Caco-2 (cell line): ENCODE results near the gene FBXL20. TPM values are rescaled to one million over a fixed set of nuclear protein-coding genes. Genes with fewer than 3 reads are reported as not detected.
"Not testable (repeated sequence)": the region's sequence is repeated elsewhere in the genome, so short reads cannot be mapped to it uniquely, and the experiment has no call there.

Experiments used
- BruUV-seq: library from RNA; stranded (reverse); fragments of 400-500 nt; replicated peaks from 2 replicates; lab custom pipeline; 2021; lab: Mats Ljungman, UMichigan
- CTCF ChIA-PET: fragments of 300-600 bp; sonication (Branson Sonifier 250); formaldehyde crosslinking; loops from one replicate; lab custom pipeline; 2022; ENCODE audit warnings: antibody characterized with exemption; lab: Charles Lee
- POLR2A ChIA-PET: fragments of 300-600 bp; sonication (Branson Sonifier 250); formaldehyde crosslinking; loops from one replicate; lab custom pipeline; 2022; ENCODE audit warnings: antibody characterized with exemption; lab: Charles Lee
- DNase-seq, 2 experiments: peaks; one replicate each; pipeline versions ENCODE4 v3.0.0 to v3.0.0-alpha.2; 2020 to 2022
- H3K27me3 ChIP-seq: replicated peaks from 2 replicates; pipeline ENCODE4 v1.6.0; 2011; ENCODE audit warnings: low read length; ENCODE audit not compliant: control insufficient read depth, insufficient read depth
- H3K36me3 ChIP-seq: 2 replicates; pipeline ENCODE4 v1.5.1; 2011; ENCODE audit warnings: low read length; ENCODE audit not compliant: control insufficient read depth, insufficient read depth
- H3K4me1 ChIP-seq: fragments of 250-450 bp; sonication (Bioruptor Pico); 2 replicates; pipeline ENCODE4 v1.5.1; 2020; ENCODE audit warnings: mild to moderate bottlenecking
- H3K4me3 ChIP-seq: 2 replicates; pipeline ENCODE4 v1.5.1; 2011; ENCODE audit warnings: low read depth, mild to moderate bottlenecking, control low read depth, low read length
- H3K9me3 ChIP-seq: fragments of 250-450 bp; sonication (Bioruptor Pico); 2 replicates; pipeline ENCODE4 v1.5.1; 2020; ENCODE audit warnings: mild to moderate bottlenecking, moderate library complexity
- H3K27ac Mint-ChIP-seq: one replicate; pipeline ENCODE4 v1.8.0; 2022; ENCODE audit warnings: mixed read lengths; ENCODE audit not compliant: unreplicated experiment
- H3K27me3 Mint-ChIP-seq: one replicate; pipeline ENCODE4 v1.8.0; 2022; ENCODE audit warnings: mixed read lengths; ENCODE audit not compliant: insufficient read depth, unreplicated experiment
- H3K36me3 Mint-ChIP-seq: one replicate; pipeline ENCODE4 v1.8.0; 2022; ENCODE audit warnings: mild to moderate bottlenecking, mixed read lengths; ENCODE audit not compliant: insufficient read depth, unreplicated experiment
- H3K4me1 Mint-ChIP-seq: one replicate; pipeline ENCODE4 v1.8.0; 2022; ENCODE audit warnings: low read depth, mixed read lengths; ENCODE audit not compliant: unreplicated experiment
- H3K4me3 Mint-ChIP-seq: one replicate; pipeline ENCODE4 v1.8.0; 2022; ENCODE audit warnings: mild to moderate bottlenecking, moderate library complexity, mixed read lengths; ENCODE audit not compliant: unreplicated experiment
- H3K9me3 Mint-ChIP-seq: one replicate; pipeline ENCODE4 v1.8.0; 2022; ENCODE audit warnings: mixed read lengths; ENCODE audit not compliant: unreplicated experiment
- CTCF ChIP-seq, 2 experiments: fragments of 200-600 bp in 1 of 2; IDR thresholded peaks; 1 replicate in 1 of 2; 2 replicates in 1 of 2; pipeline versions ENCODE4 v1.5.1 to v1.8.0; 2011 to 2022; ENCODE audit warnings: antibody characterized with exemption in 1 of 2, control low read depth in 1 of 2, inconsistent platforms in 1 of 2, low read depth in 1 of 2, low read length in 1 of 2, mild to moderate bottlenecking in 1 of 2, moderate library complexity in 1 of 2; ENCODE audit not compliant: insufficient read depth in 1 of 2, severe bottlenecking in 1 of 2, unreplicated experiment in 1 of 2
- intact Hi-C: fragments of 100-400 bp; cut with micrococcal nuclease; formaldehyde crosslinking; loops from one replicate; pipeline ENCODE4 v1.10.0; 2022; ENCODE audit not compliant: unreplicated experiment
- total RNA-seq: library from RNA; stranded (reverse); gene quantifications from 2 replicates; pipeline ENCODE4 v1.2.3, GENCODE V29; 2022

Gene FBXL20
- total RNA-seq, 1 experiment from 2014 or later, result 12.6 TPM

DNA sequence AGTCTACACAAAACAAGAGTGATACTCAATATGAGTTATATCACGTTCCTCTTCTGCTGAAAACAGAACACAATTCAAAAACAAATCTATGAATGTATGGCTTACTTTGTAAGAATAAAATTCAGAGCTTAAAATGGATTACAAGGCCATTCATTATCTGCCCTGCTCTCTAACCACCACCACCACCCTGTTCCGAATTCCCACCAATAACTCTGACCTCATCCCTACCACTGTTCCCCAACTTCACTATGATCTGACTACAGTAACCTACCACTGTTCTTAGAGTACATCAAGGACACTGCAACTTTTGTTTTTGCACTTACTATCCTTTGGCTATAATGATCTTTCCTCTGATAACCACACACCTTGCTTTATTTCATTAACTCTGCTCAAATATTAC lies 21.3 kb downstream of the FBXL20 start:
- H3K36me3 ChIP-seq, result no peaks in the 10 kb centered on the region
- H3K9me3 ChIP-seq, result no peaks in the 10 kb centered on the region
- Mint-ChIP-seq H3K4me3 (no peak overlapping the region), H3K4me1 (no peaks in the 10 kb centered on the region), H3K27me3 (no peaks in the 10 kb centered on the region), H3K36me3 (no peaks in the 10 kb centered on the region), H3K27ac (no peak overlapping the region), H3K9me3 (no peaks in the 10 kb centered on the region)
- TF ChIP-seq CTCF (IDR thresholded peaks at IDR 0.05; ENCODE audit: insufficient read depth in 1 of 2, low read depth in 1 of 2, low read length in 1 of 2, severe bottlenecking in 1 of 2, unreplicated experiment in 1 of 2), result no peak
- ChIA-PET POLR2A (no interaction called here), CTCF (no interaction called here)
- no peaks in the 10 kb centered on the region for H3K27me3 ChIP-seq
- no TSS peak for BruUV-seq
- H3K4me3 ChIP-seq, result no peak overlapping the region
- no peaks in the 10 kb centered on the region for H3K4me1 ChIP-seq
- no peak for DNase-seq
- intact Hi-C loops, result no loop called here

DNA sequence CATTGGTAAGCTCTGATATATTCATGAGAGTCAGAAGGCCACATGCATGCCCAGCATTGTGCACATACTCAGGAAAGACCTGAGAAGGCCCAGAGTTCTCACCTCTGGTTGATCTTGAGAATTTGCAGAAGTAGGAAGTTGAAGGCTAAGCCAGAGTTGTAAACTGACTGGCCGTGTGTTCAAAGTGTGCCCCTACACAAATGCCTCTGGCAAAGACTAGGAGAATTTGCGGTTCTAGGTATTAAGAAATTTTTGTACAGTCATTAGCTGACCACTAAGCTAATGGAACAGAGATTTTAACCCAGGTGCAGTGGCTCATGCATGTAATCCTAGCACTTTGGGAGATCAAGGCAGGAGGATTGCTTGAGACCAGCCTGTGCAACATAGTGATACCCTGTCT lies 25.0 kb downstream of the FBXL20 start:
- CTCF ChIA-PET, result no interaction called here
- Mint-ChIP-seq H3K27ac (no peak overlapping the region), H3K4me3 (no peak overlapping the region), H3K36me3 (no peaks in the 10 kb centered on the region), H3K27me3 (no peaks in the 10 kb centered on the region), H3K9me3 (no peaks in the 10 kb centered on the region), H3K4me1 (no peaks in the 10 kb centered on the region)
- intact Hi-C loops, result no loop called here
- no peak overlapping the region for H3K4me3 ChIP-seq
- H3K27me3 ChIP-seq, result no peaks in the 10 kb centered on the region
- H3K4me1 ChIP-seq, result no peaks in the 10 kb centered on the region
- no peak for TF ChIP-seq CTCF (IDR thresholded peaks at IDR 0.05; ENCODE audit: insufficient read depth in 1 of 2, low read depth in 1 of 2, low read length in 1 of 2, severe bottlenecking in 1 of 2, unreplicated experiment in 1 of 2)
- DNase-seq, result no peak
- H3K36me3 ChIP-seq, result no peaks in the 10 kb centered on the region
- POLR2A ChIA-PET, result no interaction called here
- no TSS peak for BruUV-seq
- no peaks in the 10 kb centered on the region for H3K9me3 ChIP-seq

DNA sequence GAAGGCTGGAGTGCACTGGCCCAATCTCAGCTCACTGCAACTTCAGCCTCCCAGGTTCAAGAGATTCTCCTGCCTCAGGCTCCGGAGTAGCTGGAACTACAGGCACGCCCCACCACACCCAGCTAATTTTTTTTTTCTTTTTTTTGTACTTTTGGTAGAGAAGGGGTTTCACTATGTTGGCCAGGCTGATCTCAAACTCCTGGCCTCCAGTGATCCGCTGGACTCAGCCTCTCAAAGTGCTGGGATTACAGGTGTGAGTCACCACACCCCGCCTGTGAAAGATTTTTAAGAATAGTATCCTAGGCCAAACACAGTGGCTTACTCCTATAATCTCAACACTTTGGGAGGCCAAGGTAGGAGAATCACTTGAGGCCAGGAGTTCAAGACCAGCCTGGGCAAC lies 33.6 kb downstream of the FBXL20 start:
- H3K9me3 ChIP-seq, CTCF ChIA-PET, H3K4me3 ChIP-seq, BruUV-seq, H3K36me3 ChIP-seq, H3K4me3 Mint-ChIP-seq, POLR2A ChIA-PET, H3K27me3 Mint-ChIP-seq, H3K27ac Mint-ChIP-seq, intact Hi-C loops, H3K27me3 ChIP-seq, H3K36me3 Mint-ChIP-seq, DNase-seq, H3K4me1 ChIP-seq, H3K9me3 Mint-ChIP-seq, H3K4me1 Mint-ChIP-seq: not testable (repeated sequence)

GRCh38 chr17:39365872-39366271 lies 35.6 kb downstream of the FBXL20 start:
- no peaks in the 10 kb centered on the region for H3K4me1 ChIP-seq
- ChIA-PET CTCF (no interaction called here), POLR2A (no interaction called here)
- no peaks in the 10 kb centered on the region for H3K36me3 ChIP-seq
- no peak for TF ChIP-seq CTCF (IDR thresholded peaks at IDR 0.05; ENCODE audit: insufficient read depth in 1 of 2, low read depth in 1 of 2, low read length in 1 of 2, severe bottlenecking in 1 of 2, unreplicated experiment in 1 of 2)
- Mint-ChIP-seq H3K4me3 (no peak overlapping the region), H3K27ac (no peak overlapping the region), H3K27me3 (no peaks in the 10 kb centered on the region), H3K9me3 (no peaks in the 10 kb centered on the region), H3K36me3 (no peaks in the 10 kb centered on the region), H3K4me1 (no peaks in the 10 kb centered on the region)
- intact Hi-C loops, result no loop called here
- no peak for DNase-seq
- H3K27me3 ChIP-seq, result no peaks in the 10 kb centered on the region
- no TSS peak for BruUV-seq
- no peak overlapping the region for H3K4me3 ChIP-seq
- H3K9me3 ChIP-seq, result no peaks in the 10 kb centered on the region
